ENCODE data around the gene EXTL2.
A peak's percentile ranks its signal among the peaks of the same experiment; 100 is the strongest.
"Not testable (repeated sequence)": the region's sequence is repeated elsewhere in the genome, so short reads cannot be mapped to it uniquely, and the experiment has no call there.

The EXTL2 gene, protein sequence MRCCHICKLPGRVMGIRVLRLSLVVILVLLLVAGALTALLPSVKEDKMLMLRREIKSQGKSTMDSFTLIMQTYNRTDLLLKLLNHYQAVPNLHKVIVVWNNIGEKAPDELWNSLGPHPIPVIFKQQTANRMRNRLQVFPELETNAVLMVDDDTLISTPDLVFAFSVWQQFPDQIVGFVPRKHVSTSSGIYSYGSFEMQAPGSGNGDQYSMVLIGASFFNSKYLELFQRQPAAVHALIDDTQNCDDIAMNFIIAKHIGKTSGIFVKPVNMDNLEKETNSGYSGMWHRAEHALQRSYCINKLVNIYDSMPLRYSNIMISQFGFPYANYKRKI

DNA sequence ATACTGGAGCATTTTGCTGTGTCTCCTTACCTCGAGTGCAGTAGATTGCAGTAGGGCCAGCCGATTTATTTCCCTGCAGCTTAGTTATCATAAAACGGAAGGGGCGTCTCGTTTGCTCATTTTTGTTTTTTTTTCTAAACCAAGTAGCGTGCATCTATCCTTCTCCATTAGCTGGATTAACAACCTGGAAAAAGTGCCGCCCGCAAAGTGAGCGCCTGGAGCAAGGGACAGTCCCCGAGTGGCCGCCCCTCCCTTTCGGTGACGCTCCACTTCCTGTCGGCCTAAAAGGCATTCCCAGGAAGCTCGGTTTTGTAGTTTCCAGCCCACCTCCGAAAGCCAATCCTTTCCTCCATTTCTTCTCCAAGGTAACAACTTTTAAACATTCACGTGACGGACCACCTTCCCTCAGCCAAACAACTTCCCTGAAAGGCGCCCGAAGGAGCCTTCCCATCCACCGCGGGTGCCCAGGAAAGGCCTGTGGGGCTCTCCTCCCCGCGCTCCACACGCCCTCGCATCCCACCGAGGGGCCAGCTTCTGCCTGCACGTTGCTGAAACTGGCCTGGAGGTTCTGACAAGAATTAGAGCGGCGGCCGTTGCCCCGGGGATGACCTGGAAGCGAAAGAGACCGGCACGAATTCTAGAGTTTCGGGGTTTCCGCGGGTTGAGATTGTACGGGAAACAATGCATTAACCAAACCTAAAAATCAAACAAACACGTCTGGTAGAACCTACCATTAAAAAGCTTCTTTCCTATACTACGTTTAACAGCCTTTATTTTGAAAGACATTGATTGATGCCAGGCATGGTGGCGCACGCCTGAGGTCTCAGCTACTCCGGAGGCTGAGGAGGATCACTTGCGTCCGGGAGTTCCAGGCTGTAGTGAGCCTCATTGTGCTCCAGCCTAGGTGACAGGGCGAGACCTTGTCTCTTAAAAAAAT lies at the start of gene EXTL2:
EXTL2 (minus strand) TSS at position 240 of the 937 bp plus-strand sequence. CDS start 6,085 bp downstream, outside the sequence.
- H3K27ac ChIP-seq (ENCODE audit: low read length): no peak within 1 kb of the TSS
- WGBS (ENCODE audit: insufficient coverage, insufficient read length): no CpG with 5 or more reads among the region's 47 CpGs
- H3K36me3 ChIP-seq (ENCODE audit: control insufficient read depth, insufficient read depth, low read length): peaks cover 4% of the 10 kb centered on the region; the same call in 1 of the 2 replicates
- DNase-seq (ENCODE audit: low read depth, low spot score): peak; percentile 78
- H3K4me1 ChIP-seq (ENCODE audit: control insufficient read depth, insufficient read depth, low read length): no peaks in the 10 kb centered on the region
- peak within 1 kb of the TSS; percentile 82 for H3K4me3 ChIP-seq (ENCODE audit: low read length)
- no peaks in the 10 kb centered on the region for H3K27me3 ChIP-seq (ENCODE audit: control insufficient read depth, insufficient read depth, low read length)
- H3K9me3 ChIP-seq (ENCODE audit: control insufficient read depth, insufficient read depth, low read length): no peaks in the 10 kb centered on the region

DNA sequence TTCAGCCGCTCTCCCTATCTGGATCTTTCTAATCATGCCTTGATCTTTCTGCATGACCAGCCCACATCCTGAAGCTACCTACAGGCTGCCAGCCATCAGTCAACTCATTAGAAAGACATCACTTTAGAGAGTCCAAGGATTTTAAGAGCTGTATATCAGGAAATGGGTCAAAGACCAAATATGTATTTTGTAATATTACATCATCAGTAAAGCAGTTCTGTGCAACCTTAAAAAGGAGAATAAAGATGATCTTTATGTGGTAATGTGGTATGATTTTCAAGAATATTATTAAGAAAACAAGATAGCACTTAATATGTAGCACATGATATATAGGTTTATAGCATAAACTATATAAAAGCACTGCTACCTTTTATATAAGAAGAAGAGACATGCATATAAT lies 48.9 kb upstream of the EXTL2 start:
- no peak for DNase-seq (ENCODE audit: low read depth, low spot score)
- Histone ChIP-seq H3K4me1 (ENCODE audit: control insufficient read depth, insufficient read depth, low read length) (no peaks in the 10 kb centered on the region), H3K4me3 (ENCODE audit: low read length) (no peak overlapping the region), H3K27ac (ENCODE audit: low read length) (no peak overlapping the region), H3K36me3 (ENCODE audit: control insufficient read depth, insufficient read depth, low read length) (peaks cover 2% of the 10 kb centered on the region; the same call in 1 of the 2 replicates), H3K27me3 (ENCODE audit: control insufficient read depth, insufficient read depth, low read length) (no peaks in the 10 kb centered on the region), H3K9me3 (ENCODE audit: control insufficient read depth, insufficient read depth, low read length) (no peaks in the 10 kb centered on the region)
- WGBS (ENCODE audit: insufficient coverage, insufficient read length): no CpG with 5 or more reads among the region's 1 CpG

DNA sequence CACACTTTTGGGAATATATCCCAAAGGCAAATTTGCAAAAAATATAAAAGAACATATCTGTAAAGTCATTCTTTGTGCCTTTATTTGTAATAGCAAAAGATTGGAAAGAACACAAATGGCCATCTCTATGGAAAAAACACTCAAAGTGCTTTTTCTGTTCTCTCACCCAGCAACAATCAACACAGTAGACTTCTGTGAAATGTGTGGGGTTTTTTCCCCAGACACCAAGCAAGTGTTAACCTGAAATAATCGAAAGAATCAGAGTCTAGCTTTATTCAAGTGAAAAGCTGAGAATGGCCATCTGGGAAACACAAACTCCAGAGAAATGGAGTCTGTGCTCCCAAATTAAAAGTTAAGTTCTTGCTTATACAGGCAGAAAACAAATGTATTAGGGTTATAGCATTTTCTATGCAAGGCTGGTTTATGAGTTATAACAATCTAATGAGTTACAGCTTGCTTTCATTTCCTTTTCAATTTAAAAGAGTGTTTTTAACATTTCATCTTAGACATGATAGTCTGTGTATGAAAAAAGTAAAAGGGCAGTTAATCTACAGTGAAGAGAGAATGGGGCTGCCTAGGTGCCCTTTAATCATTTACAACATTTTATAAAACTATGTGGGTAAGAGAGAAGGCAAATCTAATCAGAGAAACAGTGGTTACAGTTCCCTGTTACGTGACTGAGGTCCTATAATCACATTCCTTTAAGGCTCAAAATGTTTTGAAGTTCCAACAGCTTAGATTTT lies 47.8 kb upstream of the EXTL2 start:
- H3K9me3 ChIP-seq (ENCODE audit: control insufficient read depth, insufficient read depth, low read length): no peaks in the 10 kb centered on the region
- no CpG with 5 or more reads among the region's 2 CpGs for WGBS (ENCODE audit: insufficient coverage, insufficient read length)
- H3K4me1 ChIP-seq (ENCODE audit: control insufficient read depth, insufficient read depth, low read length): no peaks in the 10 kb centered on the region
- H3K4me3 ChIP-seq (ENCODE audit: low read length): no peak overlapping the region
- no peak for DNase-seq (ENCODE audit: low read depth, low spot score)
- no peaks in the 10 kb centered on the region for H3K27me3 ChIP-seq (ENCODE audit: control insufficient read depth, insufficient read depth, low read length)
- H3K27ac ChIP-seq (ENCODE audit: low read length): no peak overlapping the region
- peaks cover 2% of the 10 kb centered on the region; the same call in 1 of the 2 replicates for H3K36me3 ChIP-seq (ENCODE audit: control insufficient read depth, insufficient read depth, low read length)

GRCh38 chr1:100941580-100942216 lies 47.1 kb upstream of the EXTL2 start:
- no peak for DNase-seq (ENCODE audit: low read depth, low spot score)
- Histone ChIP-seq H3K4me1 (ENCODE audit: control insufficient read depth, insufficient read depth, low read length) (no peaks in the 10 kb centered on the region), H3K27me3 (ENCODE audit: control insufficient read depth, insufficient read depth, low read length) (no peaks in the 10 kb centered on the region), H3K4me3 (ENCODE audit: low read length) (no peak overlapping the region), H3K9me3 (ENCODE audit: control insufficient read depth, insufficient read depth, low read length) (no peaks in the 10 kb centered on the region), H3K36me3 (ENCODE audit: control insufficient read depth, insufficient read depth, low read length) (peaks cover 2% of the 10 kb centered on the region; the same call in 1 of the 2 replicates), H3K27ac (ENCODE audit: low read length) (no peak overlapping the region)
- WGBS (ENCODE audit: insufficient coverage, insufficient read length): no CpG with 5 or more reads among the region's 9 CpGs

DNA sequence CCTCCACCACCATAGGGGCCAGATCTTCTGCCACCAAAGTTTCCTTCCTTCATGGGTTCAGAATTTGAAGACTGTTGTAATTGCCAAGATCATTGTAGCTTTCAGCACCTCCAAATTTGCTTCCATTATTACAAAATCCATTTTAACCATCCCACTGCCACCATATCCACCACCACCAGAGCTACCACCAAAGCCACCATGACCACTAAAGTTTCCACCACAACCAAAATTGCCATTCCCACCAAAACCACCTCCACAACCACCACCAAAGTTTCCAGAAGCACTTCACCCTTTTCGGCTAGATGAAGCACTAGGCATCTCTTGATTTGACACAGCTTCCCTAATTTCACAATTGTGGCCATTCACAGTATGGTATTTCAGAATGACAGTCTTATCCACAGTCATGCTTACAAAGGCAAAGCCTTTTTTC lies 46.5 kb upstream of the EXTL2 start:
- Histone ChIP-seq H3K9me3 (ENCODE audit: control insufficient read depth, insufficient read depth, low read length) (no peaks in the 10 kb centered on the region), H3K4me1 (ENCODE audit: control insufficient read depth, insufficient read depth, low read length) (no peaks in the 10 kb centered on the region), H3K27ac (ENCODE audit: low read length) (no peak overlapping the region), H3K27me3 (ENCODE audit: control insufficient read depth, insufficient read depth, low read length) (no peaks in the 10 kb centered on the region), H3K36me3 (ENCODE audit: control insufficient read depth, insufficient read depth, low read length) (peaks cover 2% of the 10 kb centered on the region; the same call in 1 of the 2 replicates), H3K4me3 (ENCODE audit: low read length) (no peak overlapping the region)
- no peak for DNase-seq (ENCODE audit: low read depth, low spot score)
- WGBS (ENCODE audit: insufficient coverage, insufficient read length): no CpG with 5 or more reads among the region's 1 CpG

DNA sequence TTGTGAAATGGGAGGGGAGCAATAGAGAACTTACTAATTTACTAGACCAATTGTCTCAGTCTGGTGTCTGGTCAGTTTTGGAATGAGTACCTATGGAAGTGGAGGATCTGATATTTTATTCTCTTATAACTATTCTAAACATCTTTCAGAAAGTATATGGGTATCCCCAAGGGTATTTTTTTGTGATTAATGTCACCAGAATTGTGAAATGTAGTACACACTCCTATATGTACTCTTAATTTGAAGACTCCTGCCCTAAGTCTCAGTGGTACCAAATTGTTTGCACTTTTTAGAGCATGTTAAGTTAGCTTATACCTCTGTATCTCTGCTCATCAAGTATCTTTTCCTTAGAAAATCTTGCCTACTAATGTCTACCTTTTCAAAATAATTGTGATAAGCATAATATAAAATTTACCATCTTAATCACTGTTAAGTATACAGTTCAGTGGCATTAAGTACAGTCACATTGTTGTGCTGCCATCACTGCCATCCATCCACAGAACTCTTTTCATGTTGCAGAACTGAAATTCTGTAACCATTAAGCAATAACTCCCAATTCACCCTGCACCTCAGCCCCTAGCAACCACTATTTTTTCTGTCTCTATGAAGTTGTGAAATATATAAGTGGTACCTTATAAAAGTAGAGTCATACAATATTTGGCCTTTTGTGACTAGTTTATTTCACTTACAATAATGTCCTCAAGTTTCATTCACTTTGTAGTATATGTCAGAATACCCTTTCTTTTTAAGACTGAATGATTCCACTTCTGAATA lies 41.7 kb upstream of the EXTL2 start:
- no peak overlapping the region for H3K4me3 ChIP-seq (ENCODE audit: low read length)
- DNase-seq (ENCODE audit: low read depth, low spot score): no peak
- H3K27ac ChIP-seq (ENCODE audit: low read length): no peak overlapping the region
- H3K36me3 ChIP-seq (ENCODE audit: control insufficient read depth, insufficient read depth, low read length): peaks cover 2% of the 10 kb centered on the region; the same call in 1 of the 2 replicates
- no peaks in the 10 kb centered on the region for H3K4me1 ChIP-seq (ENCODE audit: control insufficient read depth, insufficient read depth, low read length)
- H3K9me3 ChIP-seq (ENCODE audit: control insufficient read depth, insufficient read depth, low read length): no peaks in the 10 kb centered on the region
- no peaks in the 10 kb centered on the region for H3K27me3 ChIP-seq (ENCODE audit: control insufficient read depth, insufficient read depth, low read length)

- not testable (repeated sequence) for H3K4me1 ChIP-seq (ENCODE audit: control insufficient read depth, insufficient read depth, low read length); H3K4me3 ChIP-seq (ENCODE audit: low read length); DNase-seq (ENCODE audit: low read depth, low spot score); H3K27me3 ChIP-seq (ENCODE audit: control insufficient read depth, insufficient read depth, low read length); H3K36me3 ChIP-seq (ENCODE audit: control insufficient read depth, insufficient read depth, low read length); H3K27ac ChIP-seq (ENCODE audit: low read length); H3K9me3 ChIP-seq (ENCODE audit: control insufficient read depth, insufficient read depth, low read length)
- no CpG with 5 or more reads among the region's 2 CpGs for WGBS (ENCODE audit: insufficient coverage, insufficient read length)
Measured at GRCh38 chr1:100933555-100933954, 38.9 kb upstream of the EXTL2 start.

GRCh38 chr1:100931716-100932115 lies 37.1 kb upstream of the EXTL2 start:
- no peaks in the 10 kb centered on the region for H3K4me1 ChIP-seq (ENCODE audit: control insufficient read depth, insufficient read depth, low read length)
- H3K4me3 ChIP-seq (ENCODE audit: low read length): no peak overlapping the region
- no peak for DNase-seq (ENCODE audit: low read depth, low spot score)
- no peaks in the 10 kb centered on the region for H3K27me3 ChIP-seq (ENCODE audit: control insufficient read depth, insufficient read depth, low read length)
- H3K27ac ChIP-seq (ENCODE audit: low read length): no peak overlapping the region
- no peaks in the 10 kb centered on the region for H3K9me3 ChIP-seq (ENCODE audit: control insufficient read depth, insufficient read depth, low read length)
- whole genome bisulfite sequencing (ENCODE audit: insufficient coverage, insufficient read length): no CpG with 5 or more reads among the region's 1 CpG
- no peaks in the 10 kb centered on the region for H3K36me3 ChIP-seq (ENCODE audit: control insufficient read depth, insufficient read depth, low read length)

DNA sequence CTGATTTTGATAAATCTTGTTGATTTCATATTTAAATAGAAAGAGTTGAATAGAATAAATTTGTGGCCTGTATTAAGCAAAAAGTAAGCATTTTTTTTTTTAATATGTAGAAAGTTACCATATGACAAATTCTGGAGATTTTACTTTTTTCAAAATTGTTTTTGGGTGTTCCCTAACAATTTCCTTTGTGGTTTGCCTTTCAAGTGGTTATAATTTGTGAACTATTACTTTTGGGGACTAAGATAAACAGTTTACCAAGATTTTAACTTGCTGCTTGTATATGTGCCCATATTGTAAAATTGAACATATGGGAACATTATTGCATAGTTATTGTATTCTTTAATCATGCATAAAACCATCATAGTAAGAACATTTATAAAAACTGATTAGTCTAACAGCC lies 35.9 kb upstream of the EXTL2 start:
- no peak overlapping the region for H3K27ac ChIP-seq (ENCODE audit: low read length)

More for the DNA sequence above, 35.9 kb upstream of the EXTL2 start:
- H3K36me3 ChIP-seq (ENCODE audit: control insufficient read depth, insufficient read depth, low read length): no peaks in the 10 kb centered on the region
- no peak for DNase-seq (ENCODE audit: low read depth, low spot score)
- H3K4me1 ChIP-seq (ENCODE audit: control insufficient read depth, insufficient read depth, low read length): no peaks in the 10 kb centered on the region
- no peaks in the 10 kb centered on the region for H3K27me3 ChIP-seq (ENCODE audit: control insufficient read depth, insufficient read depth, low read length)
- no peaks in the 10 kb centered on the region for H3K9me3 ChIP-seq (ENCODE audit: control insufficient read depth, insufficient read depth, low read length)
- H3K4me3 ChIP-seq (ENCODE audit: low read length): no peak overlapping the region

Data from iPS DF 6.9 (cell line).